Adrenal gland (tissue), 12 donors: ENCODE measurements around the gene OPRD1. TPM values are rescaled to one million over a fixed set of nuclear protein-coding genes. Genes with fewer than 3 reads are reported as not detected.

ENCODE experiments used
- DNase-seq, 7 donors: peaks; one replicate each; pipeline ENCODE4 v3.0.0-alpha.2; 2019 to 2020
- H3K27ac ChIP-seq, 5 donors: fragments of 200-600 bp; sonication (generic) in 4 of 5; 1 replicate in 3 of 5; 2 replicates in 2 of 5; pipeline versions ENCODE4 v1.5.1 to v1.8.0; 2016 to 2020; ENCODE audit warnings: mild to moderate bottlenecking in 1 of 5
- H3K27me3 ChIP-seq: fragments of 200-600 bp; 2 replicates; pipeline ENCODE4 v1.8.0; 2021
- H3K36me3 ChIP-seq, 2 donors: fragments of 200-600 bp; replicated peaks in 1 of 2; 1 replicate in 1 of 2; 2 replicates in 1 of 2; pipeline versions ENCODE4 v1.5.1 to v1.8.0; 2018 to 2022
- H3K4me1 ChIP-seq, 2 donors: fragments of 200-600 bp; replicated peaks in 1 of 2; 1 replicate in 1 of 2; 2 replicates in 1 of 2; pipeline versions ENCODE4 v1.5.1 to v1.8.0; 2018 to 2021
- H3K4me3 ChIP-seq, 4 donors: fragments of 200-600 bp; sonication (generic) in 3 of 4; one replicate each; pipeline ENCODE4 v1.5.1; 2016 to 2018
- H3K9me3 ChIP-seq, 3 donors: fragments of 200-600 bp; sonication (generic) in 1 of 3; replicated peaks in 1 of 3; 1 replicate in 2 of 3; 2 replicates in 1 of 3; pipeline versions ENCODE4 v1.5.1 to v1.8.0; 2016 to 2021
- CTCF ChIP-seq, 6 experiments: fragments of 450-650 bp in 4 of 6; fragments of 200-600 bp in 2 of 6; sonication (generic) in 1 of 6; IDR thresholded peaks; 1 replicate in 5 of 6; 2 replicates in 1 of 6; pipeline versions ENCODE4 v1.5.1 to v1.8.0; 2016 to 2021; ENCODE audit warnings: antibody characterized with exemption in 6 of 6, mild to moderate bottlenecking in 2 of 6, moderate library complexity in 1 of 6
- POLR2A ChIP-seq, 2 donors: fragments of 450-650 bp; IDR thresholded peaks; one replicate each; pipeline ENCODE4 v1.6.1; 2017; ENCODE audit warnings: antibody characterized with exemption in 2 of 2, mild to moderate bottlenecking in 2 of 2, moderate library complexity in 1 of 2
- WGBS, 4 donors: extraction: QIAGEN DNeasy Blood & Tissue Kit in 2 of 4; methylation state at CpG; one replicate each; pipeline versions ENCODE4 v1.1.5 to v1.1.7; 2013 to 2017; 5-methylcytosine and 5-hydroxymethylcytosine counted together
- intact Hi-C, 2 donors: fragments of 100-400 bp; cut with DNase I; formaldehyde crosslinking; loops; one replicate each; pipeline versions ENCODE4 v1.14.1 to v1.15.0; 2022 to 2023
- polyA plus RNA-seq, 3 donors: library from polyadenylated mRNA; stranded (reverse); fragments of 200-250 nt in 2 of 3; fragments of 350-450 nt in 1 of 3; fragmentation: Illumina TruSeq in 1 of 3; extraction: RNeasy Lipid Tissue Mini Kit (QIAGEN cat#74804) in 1 of 3; gene quantifications; one replicate each; pipeline ENCODE4 v1.2.3, GENCODE V29; 2013 to 2014
- total RNA-seq, 9 donors: library from RNA; depleted of rRNA in 4 of 9; stranded (reverse); fragments of >200 nt in 4 of 9; fragments of 120-200 nt in 1 of 9; fragmentation: NEBNext Ultra II Directional in 1 of 9; extraction: Animal tissue kit (Norgen Biotek cat#: 25700) in 1 of 9; gene quantifications; one replicate each; pipeline versions ENCODE4 v1.1.0 to v1.2.4, GENCODE V29; 2013 to 2023
- donor health status: healthy with polysubstance abuse.
- donor health status: Bipolar disorder and iron deficiency.
- donor health status: DM: yes; HTN: yes; CAD: no.
- donor health status: DM: no; HTN: no; CAD: no.
- donor health status: DM: no; HTN: no; CAD: no.
- donor health status: DM: yes; HTN: yes; CAD: no.

OPRD1 gene
- total and polyA plus RNA-seq, 12 donors, result 0.06 to 1.8 (median 0.35) TPM; not detected in 4

GRCh38 chr1:28773105-28773504 lies 38.9 kb upstream of the OPRD1 start:
- intact Hi-C loops, result no loop called here
- H3K9me3 ChIP-seq, result no peaks in the 10 kb centered on the region
- no peaks in the 10 kb centered on the region for H3K27me3 ChIP-seq
- no peak overlapping the region for H3K27ac ChIP-seq
- H3K4me1 ChIP-seq, result peaks cover 14 to 26% of the 10 kb centered on the region in 2 donors
- H3K4me3 ChIP-seq, result no peak overlapping the region
- whole genome bisulfite sequencing, 4 donors, result 87 to 93% (median 91%) methylated on average over 3 of the region's 3 CpGs
- peaks cover 0 to 8% of the 10 kb centered on the region in 2 donors for H3K36me3 ChIP-seq
- DNase-seq, result peak in 1 of 7 donors; percentile 23
- TF ChIP-seq POLR2A (IDR thresholded peaks at IDR 0.05), result no peak
- no peak for TF ChIP-seq CTCF (IDR thresholded peaks at IDR 0.05)

GRCh38 chr1:28775121-28775942 lies 36.6 kb upstream of the OPRD1 start:
- Histone ChIP-seq H3K4me3 (peak overlapping the region in 2 of 4 donors; percentile 40 to 45), H3K4me1 (peaks cover 6 to 24% of the 10 kb centered on the region in 2 donors), H3K9me3 (no peaks in the 10 kb centered on the region), H3K27ac (peak overlapping the region in 2 of 5 donors; percentile 4 to 37), H3K27me3 (no peaks in the 10 kb centered on the region), H3K36me3 (no peaks in the 10 kb centered on the region)
- no peak for TF ChIP-seq CTCF (IDR thresholded peaks at IDR 0.05)
- peak in 1 of 2 donors; percentile 13 for TF ChIP-seq POLR2A (IDR thresholded peaks at IDR 0.05)
- intact Hi-C loops, result no loop called here
- WGBS, 4 donors, result 11 to 33% (median 19%) methylated on average over 11 to 39 of the region's 39 CpGs
- DNase-seq, result peak; percentile 63 to 82 (median 76)

GRCh38 chr1:28776341-28776740 lies 35.6 kb upstream of the OPRD1 start:
- DNase-seq, result no peak
- Histone ChIP-seq H3K27ac (no peak overlapping the region), H3K4me1 (peaks cover 6 to 29% of the 10 kb centered on the region in 2 donors), H3K9me3 (no peaks in the 10 kb centered on the region), H3K4me3 (no peak overlapping the region), H3K36me3 (no peaks in the 10 kb centered on the region), H3K27me3 (no peaks in the 10 kb centered on the region)
- intact Hi-C loops, result no loop called here
- TF ChIP-seq CTCF (IDR thresholded peaks at IDR 0.05), result no peak
- no peak for TF ChIP-seq POLR2A (IDR thresholded peaks at IDR 0.05)
- WGBS, 4 donors, result 96 to 98% (median 97%) methylated on average over 17 of the region's 17 CpGs

- intact Hi-C loops, result no loop called here
- H3K36me3 ChIP-seq, result no peaks in the 10 kb centered on the region
- TF ChIP-seq POLR2A (IDR thresholded peaks at IDR 0.05) (no peak), CTCF (IDR thresholded peaks at IDR 0.05) (no peak)
- H3K4me1 ChIP-seq, result peaks cover 3 to 29% of the 10 kb centered on the region in 2 donors
- H3K9me3 ChIP-seq, result no peaks in the 10 kb centered on the region
- H3K27me3 ChIP-seq, result no peaks in the 10 kb centered on the region
- H3K27ac ChIP-seq, result no peak overlapping the region
- WGBS, 4 donors, result 86 to 91% (median 89%) methylated on average over 2 of the region's 2 CpGs
- no peak overlapping the region for H3K4me3 ChIP-seq
- no peak for DNase-seq
Measured at GRCh38 chr1:28778021-28778420, 33.9 kb upstream of the OPRD1 start.
